Peyer's patch (tissue), 4 donors: ENCODE results near the gene ANKRD18B.

Experiments
- POLR2A ChIP-seq, 2 donors: fragments of 450-650 bp; IDR thresholded peaks; one replicate each; pipeline ENCODE4 v1.5.1; 2017; ENCODE audit warnings: antibody characterized with exemption in 2 of 2, mild to moderate bottlenecking in 2 of 2, moderate library complexity in 2 of 2
- TF ChIP-seq, protein P1 (sequence below), 6 experiments: fragments of 450-650 bp in 4 of 6; fragments of 200-600 bp in 2 of 6; sonication (generic) in 1 of 6; IDR thresholded peaks; one replicate each; pipeline ENCODE4 v1.5.1; 2017 to 2019; ENCODE audit warnings: antibody characterized with exemption in 6 of 6, mild to moderate bottlenecking in 3 of 6, moderate library complexity in 1 of 6

GRCh38 chr9:33510262-33511183 is 13.5 kb upstream of the ANKRD18B start:
- TF ChIP-seq, protein P1, sequence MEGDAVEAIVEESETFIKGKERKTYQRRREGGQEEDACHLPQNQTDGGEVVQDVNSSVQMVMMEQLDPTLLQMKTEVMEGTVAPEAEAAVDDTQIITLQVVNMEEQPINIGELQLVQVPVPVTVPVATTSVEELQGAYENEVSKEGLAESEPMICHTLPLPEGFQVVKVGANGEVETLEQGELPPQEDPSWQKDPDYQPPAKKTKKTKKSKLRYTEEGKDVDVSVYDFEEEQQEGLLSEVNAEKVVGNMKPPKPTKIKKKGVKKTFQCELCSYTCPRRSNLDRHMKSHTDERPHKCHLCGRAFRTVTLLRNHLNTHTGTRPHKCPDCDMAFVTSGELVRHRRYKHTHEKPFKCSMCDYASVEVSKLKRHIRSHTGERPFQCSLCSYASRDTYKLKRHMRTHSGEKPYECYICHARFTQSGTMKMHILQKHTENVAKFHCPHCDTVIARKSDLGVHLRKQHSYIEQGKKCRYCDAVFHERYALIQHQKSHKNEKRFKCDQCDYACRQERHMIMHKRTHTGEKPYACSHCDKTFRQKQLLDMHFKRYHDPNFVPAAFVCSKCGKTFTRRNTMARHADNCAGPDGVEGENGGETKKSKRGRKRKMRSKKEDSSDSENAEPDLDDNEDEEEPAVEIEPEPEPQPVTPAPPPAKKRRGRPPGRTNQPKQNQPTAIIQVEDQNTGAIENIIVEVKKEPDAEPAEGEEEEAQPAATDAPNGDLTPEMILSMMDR (IDR thresholded peaks at IDR 0.05): no peak
- no peak for TF ChIP-seq POLR2A (IDR thresholded peaks at IDR 0.05)
